Measurements from ENCODE around the gene GREB1.
A peak's percentile ranks its signal among the peaks of the same experiment; 100 is the strongest.

Gene GREB1

GRCh38 chr2:11646530-11646929 is 112.7 kb downstream of the GREB1 start:
- DNase-seq = no peak

GRCh38 chr2:11647834-11648600 is 114.2 kb downstream of the GREB1 start:
- DNase-seq = no peak

GRCh38 chr2:11649093-11649492 is 115.2 kb downstream of the GREB1 start:
- DNase-seq = no peak

GRCh38 chr2:11651856-11652548 is 118.2 kb downstream of the GREB1 start:
- DNase-seq = no peak

- DNase-seq = no peak
Measured at GRCh38 chr2:11652553-11652952, 118.7 kb downstream of the GREB1 start.

GRCh38 chr2:11655495-11655894 is 121.7 kb downstream of the GREB1 start:
- DNase-seq = no peak

- no peak for DNase-seq
Measured at GRCh38 chr2:11656252-11656651, 122.4 kb downstream of the GREB1 start.

GRCh38 chr2:11656671-11657101 is 122.8 kb downstream of the GREB1 start:
- peak; percentile 5 for DNase-seq

GRCh38 chr2:11657195-11657594 is 123.3 kb downstream of the GREB1 start:
- no peak for DNase-seq

GRCh38 chr2:11657646-11658045 is 123.8 kb downstream of the GREB1 start:
- DNase-seq = peak; percentile 2

GRCh38 chr2:11658208-11659114 is 124.6 kb downstream of the GREB1 start:
- peak; percentile 5 for DNase-seq

GRCh38 chr2:11659115-11659475 is 125.2 kb downstream of the GREB1 start:
- DNase-seq = peak; percentile 9

GRCh38 chr2:11659851-11660250 is 126.0 kb downstream of the GREB1 start:
- peak; percentile 8 for DNase-seq

- peak; percentile 5 for DNase-seq
Measured at GRCh38 chr2:11660396-11660795, 126.6 kb downstream of the GREB1 start.

GRCh38 chr2:11661891-11662435 is 128.1 kb downstream of the GREB1 start:
- DNase-seq = peak; percentile 3

- no peak for DNase-seq
Measured at GRCh38 chr2:11662882-11663281, 129.0 kb downstream of the GREB1 start.

- no peak for DNase-seq
Measured at GRCh38 chr2:11663427-11663826, 129.6 kb downstream of the GREB1 start.

GRCh38 chr2:11665028-11665427 is 131.2 kb downstream of the GREB1 start:
- DNase-seq = no peak

- no peak for DNase-seq
Measured at GRCh38 chr2:11665510-11666362, 131.9 kb downstream of the GREB1 start.

- DNase-seq = no peak
Measured at GRCh38 chr2:11667194-11667593, 133.3 kb downstream of the GREB1 start.

- no peak for DNase-seq
Measured at GRCh38 chr2:11667866-11668637, 134.2 kb downstream of the GREB1 start.
